Progenitor cell of endocrine pancreas (in vitro differentiated cells): Measurements from ENCODE around the gene NRXN3. TPM values are rescaled to one million over a fixed set of nuclear protein-coding genes. Genes with fewer than 3 reads are reported as not detected.

Experiments
- DNase-seq: peaks from one replicate; pipeline ENCODE4 v3.0.0; 2021; ENCODE audit warnings: low spot score; ENCODE audit not compliant: unreplicated experiment
- H3K27ac Mint-ChIP-seq: 2 replicates; pipeline ENCODE4 v1.8.0; 2021; ENCODE audit warnings: mild to moderate bottlenecking, moderate library complexity, mixed read lengths
- H3K27me3 Mint-ChIP-seq: 2 replicates; pipeline ENCODE4 v1.8.0; 2021; ENCODE audit warnings: mixed read lengths
- H3K36me3 Mint-ChIP-seq: 2 replicates; pipeline ENCODE4 v1.8.0; 2022; ENCODE audit warnings: mixed read lengths; ENCODE audit not compliant: insufficient read depth
- H3K4me1 Mint-ChIP-seq: 2 replicates; pipeline ENCODE4 v1.8.0; 2021; ENCODE audit warnings: low read depth, mixed read lengths
- H3K4me3 Mint-ChIP-seq: 2 replicates; pipeline ENCODE4 v1.8.0; 2021; ENCODE audit warnings: low read depth, mild to moderate bottlenecking, moderate library complexity, mixed read lengths
- H3K9me3 Mint-ChIP-seq: 2 replicates; pipeline ENCODE4 v1.8.0; 2021; ENCODE audit warnings: low read depth, mixed read lengths
- CTCF ChIP-seq: fragments of 200-600 bp; sonication (generic); IDR thresholded peaks from one replicate; pipeline ENCODE4 v1.5.0; 2021; ENCODE audit warnings: antibody characterized with exemption, mild to moderate bottlenecking; ENCODE audit not compliant: unreplicated experiment
- total RNA-seq: library from RNA; stranded (reverse); gene quantifications from 2 replicates; pipeline ENCODE4 v1.2.1, GENCODE V29; 2021

NRXN3 gene
- total RNA-seq, 1 donor from 2014 or later: 22.1 TPM

GRCh38 chr14:78904094-78904493 lies 733.9 kb downstream of the NRXN3 start:
- H3K4me3 Mint-ChIP-seq: no peak overlapping the region
- no peaks in the 10 kb centered on the region for H3K4me1 Mint-ChIP-seq
- DNase-seq: no peak
- H3K9me3 Mint-ChIP-seq: peaks cover 6% of the 10 kb centered on the region
- TF ChIP-seq CTCF: no peak
- H3K27ac Mint-ChIP-seq: no peak overlapping the region
- no peaks in the 10 kb centered on the region for H3K36me3 Mint-ChIP-seq
- H3K27me3 Mint-ChIP-seq: peaks cover 2% of the 10 kb centered on the region

- H3K36me3 Mint-ChIP-seq: no peaks in the 10 kb centered on the region
- no peak overlapping the region for H3K4me3 Mint-ChIP-seq
- TF ChIP-seq CTCF: no peak
- peaks cover 2% of the 10 kb centered on the region for H3K4me1 Mint-ChIP-seq
- H3K27ac Mint-ChIP-seq: no peak overlapping the region
- H3K9me3 Mint-ChIP-seq: no peaks in the 10 kb centered on the region
- DNase-seq: no peak
- H3K27me3 Mint-ChIP-seq: peaks cover 25% of the 10 kb centered on the region
These were observed 747.3 kb downstream of the NRXN3 start for GRCh38 chr14:78917462-78917861.

- no peak for TF ChIP-seq CTCF
- no peaks in the 10 kb centered on the region for H3K9me3 Mint-ChIP-seq
- peaks cover 4% of the 10 kb centered on the region for H3K27me3 Mint-ChIP-seq
- no peak overlapping the region for H3K4me3 Mint-ChIP-seq
- DNase-seq: no peak
- peaks cover 8% of the 10 kb centered on the region for H3K4me1 Mint-ChIP-seq
- no peaks in the 10 kb centered on the region for H3K36me3 Mint-ChIP-seq
- H3K27ac Mint-ChIP-seq: no peak overlapping the region
These were observed 751.7 kb downstream of the NRXN3 start for GRCh38 chr14:78921856-78922255.

DNA sequence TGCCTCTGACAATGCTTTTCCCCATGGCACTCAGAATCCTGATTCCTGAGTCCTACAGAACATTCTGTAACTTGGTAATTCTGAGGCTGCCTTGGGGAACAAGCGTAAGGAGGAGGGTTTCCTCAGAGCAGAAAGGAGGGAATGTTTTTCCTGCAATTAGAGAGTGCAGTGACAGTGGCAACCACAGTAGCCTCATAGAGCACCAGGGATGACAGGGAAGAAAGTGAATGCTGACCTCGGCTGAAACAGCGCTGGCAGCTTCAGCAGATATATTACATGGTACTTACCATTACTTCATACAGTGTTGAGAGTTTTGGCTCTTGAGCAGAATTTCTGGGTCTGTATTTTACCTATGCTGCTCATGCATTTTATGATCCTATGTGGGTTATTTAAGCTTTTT lies 757.1 kb downstream of the NRXN3 start:
- no peak for TF ChIP-seq CTCF
- Mint-ChIP-seq H3K36me3 (no peaks in the 10 kb centered on the region), H3K9me3 (no peaks in the 10 kb centered on the region), H3K27ac (no peak overlapping the region), H3K4me1 (peaks cover 8% of the 10 kb centered on the region), H3K27me3 (peaks cover 15% of the 10 kb centered on the region), H3K4me3 (no peak overlapping the region)
- no peak for DNase-seq

DNA sequence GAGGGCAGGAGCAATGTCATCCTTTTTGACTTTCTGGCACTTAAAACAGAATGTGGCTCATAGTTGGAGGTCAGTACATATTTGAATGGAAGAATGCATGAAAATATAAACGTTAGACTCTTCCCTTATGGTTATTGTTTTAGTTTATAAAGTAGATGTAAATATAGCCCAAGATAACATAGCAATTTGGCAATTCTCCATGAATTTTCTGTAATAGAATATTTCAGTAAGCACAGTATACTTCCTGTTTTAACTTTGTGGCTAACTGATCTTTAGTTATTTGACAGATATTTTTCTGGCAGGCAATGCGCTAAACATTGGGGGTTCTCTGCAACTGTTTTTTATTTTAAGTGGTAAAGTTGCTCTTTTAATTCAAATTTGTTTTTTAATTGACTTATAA lies 763.0 kb downstream of the NRXN3 start:
- Mint-ChIP-seq H3K4me1 (no peaks in the 10 kb centered on the region), H3K27ac (no peak overlapping the region), H3K36me3 (no peaks in the 10 kb centered on the region), H3K27me3 (peaks cover 22% of the 10 kb centered on the region), H3K4me3 (no peak overlapping the region), H3K9me3 (no peaks in the 10 kb centered on the region)
- no peak for DNase-seq
- TF ChIP-seq CTCF: no peak
